HepG2 (cell line): Measurements from ENCODE around the gene CEMP1. TPM values are rescaled to one million over a fixed set of nuclear protein-coding genes. Genes with fewer than 3 reads are reported as not detected.

Source experiments
- ATF7-NPFF ChIP-seq: sonication (generic); formaldehyde crosslinking; IDR thresholded peaks from 2 replicates; pipeline ENCODE4 v1.8.1; 2023; ENCODE audit warnings: mild to moderate bottlenecking, low read depth, missing genetic modification reagents, moderate library complexity
- CHCHD3 ChIP-seq: sonication (generic); formaldehyde crosslinking; IDR thresholded peaks from 2 replicates; pipeline ENCODE4 v1.8.0; 2022; ENCODE audit warnings: mild to moderate bottlenecking, missing genetic modification reagents, moderate library complexity
- GABPA ChIP-seq, 2 experiments: IDR thresholded peaks; 2 replicates each; pipeline ENCODE4 v1.6.1; 2011 to 2016; ENCODE audit warnings: low read depth in 2 of 2, low read length in 1 of 2, missing biosample characterization in 1 of 2, missing genetic modification characterization in 1 of 2
- RFXAP ChIP-seq: sonication (generic); formaldehyde crosslinking; IDR thresholded peaks from 2 replicates; pipeline ENCODE4 v1.4.0; 2020; ENCODE audit warnings: missing genetic modification reagents, borderline replicate concordance
- SALL2 ChIP-seq: sonication (generic); formaldehyde crosslinking; IDR thresholded peaks from 2 replicates; pipeline ENCODE4 v1.8.1; 2023; ENCODE audit warnings: mild to moderate bottlenecking, missing genetic modification reagents, inconsistent platforms
- SMYD3 ChIP-seq: sonication (generic); formaldehyde crosslinking; IDR thresholded peaks from 2 replicates; pipeline ENCODE4 v1.8.1; 2023; ENCODE audit warnings: mild to moderate bottlenecking, missing genetic modification reagents
- YY1 ChIP-seq: IDR thresholded peaks from 2 replicates; pipeline ENCODE4 v1.6.1; 2011; ENCODE audit warnings: low read length, low read depth, moderate library complexity, mild to moderate bottlenecking; ENCODE audit not compliant: insufficient read depth, insufficient replicate concordance
- ZBTB49 ChIP-seq: sonication (generic); formaldehyde crosslinking; IDR thresholded peaks from 2 replicates; pipeline ENCODE4 v1.4.0; 2020; ENCODE audit warnings: missing genetic modification reagents, borderline replicate concordance
- ZFP1 ChIP-seq: IDR thresholded peaks from 2 replicates; pipeline ENCODE4 v1.6.1; 2016
- ZFP36 ChIP-seq: fragments of 150-350 bp; IDR thresholded peaks from 2 replicates; pipeline ENCODE4 v1.6.1; 2018; ENCODE audit warnings: borderline replicate concordance, low read length, low read depth; ENCODE audit not compliant: partially characterized antibody
- ZNF207 ChIP-seq: fragments of 450-650 bp; IDR thresholded peaks from 2 replicates; pipeline ENCODE4 v1.6.1; 2016; ENCODE audit warnings: antibody characterized with exemption, borderline replicate concordance
- ZNF350 ChIP-seq: sonication (generic); formaldehyde crosslinking; IDR thresholded peaks from 2 replicates; pipeline ENCODE4 v1.4.0; 2020; ENCODE audit warnings: mild to moderate bottlenecking, low read depth, missing genetic modification reagents, borderline replicate concordance
- ZNF546 ChIP-seq: sonication (generic); formaldehyde crosslinking; conservative IDR thresholded peaks from 2 replicates; pipeline ENCODE4 v1.8.1; 2023; ENCODE audit warnings: mild to moderate bottlenecking, missing genetic modification reagents
- ZNF687 ChIP-seq: sonication (generic); formaldehyde crosslinking; IDR thresholded peaks from 2 replicates; pipeline ENCODE4 v1.5.1; 2020; ENCODE audit warnings: mild to moderate bottlenecking, missing genetic modification reagents, moderate library complexity
- ZNF740 ChIP-seq: sonication (generic); formaldehyde crosslinking; IDR thresholded peaks from 2 replicates; pipeline ENCODE4 v1.4.0; 2020; ENCODE audit warnings: missing genetic modification reagents
- ZSCAN29 ChIP-seq: sonication (generic); formaldehyde crosslinking; conservative IDR thresholded peaks from 2 replicates; pipeline ENCODE4 v1.4.0; 2020; ENCODE audit warnings: mild to moderate bottlenecking, missing genetic modification reagents
- polyA plus RNA-seq, 8 experiments: library from polyadenylated mRNA; depleted of rRNA in 3 of 8; stranded (reverse) in 7 of 8; unstranded in 1 of 8; fragments of >200 nt; fragmentation: Illumina TruSeq in 4 of 8; extraction: Trizol in 4 of 8; gene quantifications; 2 replicates each; pipeline versions ENCODE4 v1.2.1 to v1.2.3, GENCODE V29; 2011 to 2016; ENCODE audit warnings: low read depth in 4 of 8, missing spikeins in 1 of 8, mixed read lengths in 1 of 8; ENCODE audit not compliant: insufficient read depth in 1 of 8
- total RNA-seq, 5 experiments: library from RNA; depleted of rRNA; stranded (reverse); fragments of >200 nt; fragmentation: Illumina TruSeq; extraction: Trizol; gene quantifications; 2 replicates each; pipeline ENCODE4 v1.2.3, GENCODE V29; 2016; ENCODE audit warnings: low read depth in 1 of 5

CEMP1 gene
- total and polyA plus RNA-seq, 2 of the 13 experiments (the other 11 are each of a cell fraction or from before 2014, with no cell fraction given), result not detected

- TF ChIP-seq ZNF687 (CRISPR knock-in tag) (peak; percentile 88), GABPA (IDR thresholded peaks at IDR 0.05; ENCODE audit: low read depth, low read length) (peak; percentile 37; the same call in 1 of the 2 replicates), GABPA (CRISPR knock-in tag; IDR thresholded peaks at IDR 0.05; ENCODE audit: low read depth) (no peak), SALL2 (CRISPR knock-in tag) (peak; percentile 56; the same call in 1 of the 2 replicates), RFXAP (CRISPR knock-in tag) (peak; percentile 50; the same call in 1 of the 2 replicates), ZNF546 (0 out of 2 replicates have a peak, but pooled peaks have one; percentile 27), ZFP1 (no peak), ZBTB49 (no peak), ZFP36 (no peak), CHCHD3 (CRISPR knock-in tag) (0 out of 2 replicates have a peak, but pooled peaks have one; percentile 85), ZSCAN29 (CRISPR knock-in tag) (no peak), ZNF350 (CRISPR knock-in tag) (no peak; the same call in 1 of the 2 replicates), SMYD3 (CRISPR knock-in tag) (no peak), ZNF740 (CRISPR knock-in tag) (no peak), ZNF207 (no peak), YY1 (peak; percentile 98), ATF7-NPFF (CRISPR knock-in tag) (0 out of 2 replicates have a peak, but pooled peaks have one; percentile 13)
These were observed 17.5 kb downstream of the CEMP1 start, which contains the start of gene ATP6V0C (continued) for GRCh38 chr16:2513405-2514332.
